Psoas muscle (tissue), 8 donors: ENCODE measurements around the gene IGIP. TPM values are rescaled to one million over a fixed set of nuclear protein-coding genes. Genes with fewer than 3 reads are reported as not detected.

Source experiments
- ATAC-seq, 4 donors: fragments of 200-7000 bp; cut with Tn5 transposase; one replicate each; pipeline ENCODE4 v1.9.1; 2020; ENCODE audit warnings: moderate library complexity in 3 of 4, mild to moderate bottlenecking in 2 of 4
- DNase-seq, 2 donors: peaks; one replicate each; pipeline ENCODE4 v3.0.0-alpha.2; 2020
- H3K27ac ChIP-seq: fragments of 200-600 bp; one replicate; pipeline ENCODE4 v1.8.0; 2022
- H3K27me3 ChIP-seq, 3 donors: fragments of 200-600 bp in 1 of 3; one replicate each; pipeline versions ENCODE4 v1.6.1 to v1.8.0; 2013 to 2022; ENCODE audit warnings: low read length in 2 of 3, mild to moderate bottlenecking in 2 of 3, moderate library complexity in 1 of 3; ENCODE audit not compliant: insufficient read depth in 3 of 3
- H3K36me3 ChIP-seq, 2 donors: fragments of 200-600 bp in 1 of 2; one replicate each; pipeline versions ENCODE4 v1.6.1 to v1.8.0; 2013 to 2022; ENCODE audit warnings: low read depth in 1 of 2, mild to moderate bottlenecking in 1 of 2, moderate library complexity in 1 of 2; ENCODE audit not compliant: insufficient read depth in 1 of 2
- H3K4me1 ChIP-seq: fragments of 200-600 bp; one replicate; pipeline ENCODE4 v1.8.0; 2022
- H3K4me3 ChIP-seq: fragments of 200-600 bp; one replicate; pipeline ENCODE4 v1.8.0; 2022; ENCODE audit warnings: mild to moderate bottlenecking
- H3K9me3 ChIP-seq: fragments of 200-600 bp; one replicate; pipeline ENCODE4 v1.8.0; 2022
- WGBS, 3 donors: extraction: QIAGEN DNeasy Blood & Tissue Kit; methylation state at CpG; one replicate each; pipeline versions ENCODE4 v1.1.6 to v1.1.7; 2013; 5-methylcytosine and 5-hydroxymethylcytosine counted together
- intact Hi-C, 2 donors: fragments of 100-400 bp; cut with DNase I; formaldehyde crosslinking; loops; one replicate each; pipeline versions ENCODE4 v1.11.0 to v1.14.2; 2022
- polyA plus RNA-seq, 3 donors: library from polyadenylated mRNA; stranded (reverse); fragments of 200-250 nt; gene quantifications; one replicate each; pipeline ENCODE4 v1.2.3, GENCODE V29; 2013
- total RNA-seq, 4 donors: library from RNA; stranded (reverse); fragmentation: NEBNext Ultra II Directional in 2 of 4; extraction: Animal tissue kit (Norgen Biotek cat#: 25700) in 2 of 4; gene quantifications; one replicate each; pipeline versions ENCODE4 v1.2.1 to v1.2.4, GENCODE V29; 2021 to 2023
- TF ChIP-seq, protein P1 (sequence below): fragments of 200-600 bp; IDR thresholded peaks from one replicate; pipeline ENCODE4 v1.8.0; 2022; ENCODE audit warnings: antibody characterized with exemption
- donor health status: healthy with polysubstance abuse.
- donor health status: DM: no; HTN: no; CAD: no; lungs with moderate emphysema.
- donor health status: Bipolar disorder and iron deficiency.
- donor health status: healthy.
- donor health status: DM: yes; HTN: yes; CAD: no.
- donor health status: DM: no; HTN: no; CAD: no.
- donor health status: DM: no; HTN: no; CAD: no.
- donor health status: DM: yes; HTN: yes; CAD: no.

IGIP gene
- total and polyA plus RNA-seq, 7 donors = 3.5 to 11.6 (median 6.8) TPM

DNA sequence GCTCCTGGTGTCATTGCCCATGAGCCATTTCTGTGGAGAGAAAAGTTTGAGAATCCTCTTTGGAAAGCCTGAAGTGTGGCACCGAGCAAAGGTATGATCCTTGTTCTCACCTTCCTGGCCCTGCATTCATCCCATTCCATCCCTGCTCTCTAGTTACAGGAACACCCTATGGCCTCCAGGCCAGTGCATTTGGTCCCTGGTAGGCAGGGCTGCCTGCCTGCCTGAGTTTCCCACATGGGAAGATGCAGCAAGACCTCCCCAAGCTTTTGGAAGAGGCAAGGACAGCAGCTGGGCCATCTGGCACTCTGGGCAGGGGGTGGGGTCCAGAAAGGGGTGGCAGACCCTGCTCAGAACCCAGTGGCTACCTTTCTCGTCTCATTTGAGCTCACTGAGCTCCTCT lies 24.5 kb downstream of the IGIP start:
- WGBS, 3 donors = 57 to 79% (median 68%) methylated on average over 2 of the region's 2 CpGs

GRCh38 chr5:140151144-140152021 lies 25.6 kb downstream of the IGIP start:
- H3K4me3 ChIP-seq = no peak overlapping the region
- H3K4me1 ChIP-seq = peaks cover 1% of the 10 kb centered on the region
- no peaks in the 10 kb centered on the region for H3K36me3 ChIP-seq
- no peak for ATAC-seq
- 80 to 83% (median 80%) methylated on average over 7 of the region's 7 CpGs for WGBS, 3 donors
- no peak overlapping the region for H3K27ac ChIP-seq
- intact Hi-C loops = no loop called here
- TF ChIP-seq, protein P1, sequence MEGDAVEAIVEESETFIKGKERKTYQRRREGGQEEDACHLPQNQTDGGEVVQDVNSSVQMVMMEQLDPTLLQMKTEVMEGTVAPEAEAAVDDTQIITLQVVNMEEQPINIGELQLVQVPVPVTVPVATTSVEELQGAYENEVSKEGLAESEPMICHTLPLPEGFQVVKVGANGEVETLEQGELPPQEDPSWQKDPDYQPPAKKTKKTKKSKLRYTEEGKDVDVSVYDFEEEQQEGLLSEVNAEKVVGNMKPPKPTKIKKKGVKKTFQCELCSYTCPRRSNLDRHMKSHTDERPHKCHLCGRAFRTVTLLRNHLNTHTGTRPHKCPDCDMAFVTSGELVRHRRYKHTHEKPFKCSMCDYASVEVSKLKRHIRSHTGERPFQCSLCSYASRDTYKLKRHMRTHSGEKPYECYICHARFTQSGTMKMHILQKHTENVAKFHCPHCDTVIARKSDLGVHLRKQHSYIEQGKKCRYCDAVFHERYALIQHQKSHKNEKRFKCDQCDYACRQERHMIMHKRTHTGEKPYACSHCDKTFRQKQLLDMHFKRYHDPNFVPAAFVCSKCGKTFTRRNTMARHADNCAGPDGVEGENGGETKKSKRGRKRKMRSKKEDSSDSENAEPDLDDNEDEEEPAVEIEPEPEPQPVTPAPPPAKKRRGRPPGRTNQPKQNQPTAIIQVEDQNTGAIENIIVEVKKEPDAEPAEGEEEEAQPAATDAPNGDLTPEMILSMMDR = no peak
- H3K27me3 ChIP-seq = no peaks in the 10 kb centered on the region
- no peaks in the 10 kb centered on the region for H3K9me3 ChIP-seq
- no peak for DNase-seq

More for the DNA sequence above, 24.5 kb downstream of the IGIP start:
- Histone ChIP-seq H3K9me3 (no peaks in the 10 kb centered on the region), H3K27ac (no peak overlapping the region), H3K4me3 (no peak overlapping the region), H3K36me3 (no peaks in the 10 kb centered on the region), H3K27me3 (no peaks in the 10 kb centered on the region), H3K4me1 (peaks cover 11% of the 10 kb centered on the region)
- DNase-seq (no peak), ATAC-seq (no peak)
- intact Hi-C loops = no loop called here
- TF ChIP-seq, protein P1 = no peak

DNA sequence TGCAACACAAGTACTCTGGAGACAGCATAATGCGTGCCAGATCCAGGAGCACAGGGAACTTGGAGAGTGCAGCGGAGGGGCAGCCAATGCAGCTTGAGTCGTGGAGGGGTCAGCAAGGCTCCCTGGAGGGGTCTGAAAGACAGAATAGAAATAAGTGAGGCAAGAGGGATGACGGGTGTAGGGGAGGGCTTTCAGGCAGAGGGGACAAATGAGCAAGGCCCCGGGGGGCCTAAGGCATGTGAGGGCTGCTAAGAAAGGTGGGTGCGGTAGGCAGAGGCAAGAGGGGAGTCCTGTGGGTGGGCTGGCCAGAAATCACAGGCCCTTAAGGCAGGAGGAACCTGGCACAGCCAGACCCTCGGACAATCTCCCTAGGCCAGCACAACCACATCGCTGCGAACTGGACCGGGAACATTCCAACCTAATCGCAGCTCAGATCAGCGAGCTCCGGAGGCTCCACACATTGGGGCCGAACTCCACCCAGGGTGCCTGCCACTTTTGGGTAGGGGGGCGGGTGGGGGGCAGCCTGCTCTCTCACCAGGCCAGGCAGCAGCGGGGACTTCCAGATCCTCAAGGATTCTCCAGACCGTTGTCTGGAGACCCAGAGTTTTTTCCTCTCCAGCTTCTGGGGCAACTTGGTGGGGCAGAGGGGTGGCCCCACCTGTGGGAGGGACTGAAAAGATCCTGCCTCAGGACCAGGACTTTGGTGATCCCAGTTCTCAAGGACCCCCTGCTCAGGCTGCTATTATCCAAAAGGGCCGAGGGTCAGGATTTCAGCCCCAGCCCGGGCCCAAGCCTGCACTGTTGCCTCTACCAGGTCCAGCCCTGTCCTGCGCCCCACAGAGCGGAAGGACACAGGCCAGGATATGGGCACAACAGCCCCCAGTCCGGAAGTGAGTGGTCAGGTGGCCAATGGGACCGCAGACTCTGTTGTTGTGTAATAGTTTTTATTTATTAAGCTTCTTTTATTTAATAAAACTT lies 26.6 kb downstream of the IGIP start:
- Histone ChIP-seq H3K27ac (no peak overlapping the region), H3K9me3 (no peaks in the 10 kb centered on the region), H3K27me3 (no peaks in the 10 kb centered on the region), H3K36me3 (no peaks in the 10 kb centered on the region), H3K4me1 (peaks cover 3% of the 10 kb centered on the region), H3K4me3 (no peak overlapping the region)
- no peak for DNase-seq
- TF ChIP-seq, protein P1 = no peak
- ATAC-seq = no peak
- intact Hi-C loops = no loop called here
- WGBS, 3 donors = 70 to 79% (median 77%) methylated on average over 23 of the region's 23 CpGs

DNA sequence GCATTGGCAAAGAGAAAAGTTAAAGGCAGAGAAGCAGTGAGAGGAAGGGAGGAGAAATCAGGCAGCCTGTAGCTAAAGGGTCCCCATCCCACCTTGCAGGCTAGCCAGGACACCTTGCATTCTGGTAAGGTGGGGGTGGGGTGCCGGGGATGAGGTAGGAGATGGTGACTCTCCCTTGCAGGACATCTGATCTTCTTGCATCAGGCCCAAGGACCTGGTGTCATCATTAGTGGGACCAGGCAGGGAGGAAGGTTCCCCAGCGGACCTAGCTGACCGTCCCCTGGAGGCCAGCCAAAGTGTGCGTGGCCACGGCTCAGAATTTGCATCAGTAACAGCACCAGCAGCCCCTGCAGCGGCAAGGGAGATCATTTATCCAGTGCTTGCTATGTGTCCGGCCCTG lies 27.5 kb downstream of the IGIP start:
- Histone ChIP-seq H3K27me3 (no peaks in the 10 kb centered on the region), H3K36me3 (no peaks in the 10 kb centered on the region), H3K9me3 (no peaks in the 10 kb centered on the region), H3K4me3 (no peak overlapping the region), H3K27ac (no peak overlapping the region), H3K4me1 (peaks cover 3% of the 10 kb centered on the region)
- WGBS, 3 donors = 41 to 47% (median 46%) methylated on average over 7 of the region's 7 CpGs
- no peak for ATAC-seq
- intact Hi-C loops = no loop called here
- TF ChIP-seq, protein P1 = no peak
- no peak for DNase-seq
